Ureter (tissue), 1 donor: Measurements from ENCODE around the gene PDLIM3. TPM values are rescaled to one million over a fixed set of nuclear protein-coding genes. Genes with fewer than 3 reads are reported as not detected.
"Not testable (repeated sequence)": the region's sequence is repeated elsewhere in the genome, so short reads cannot be mapped to it uniquely, and the experiment has no call there.

Experiments
- DNase-seq: peaks from one replicate; pipeline ENCODE4 v3.0.0-alpha.2; 2020; ENCODE audit warnings: low spot score
- total RNA-seq: library from RNA; stranded (reverse); gene quantifications from one replicate; pipeline ENCODE4 v1.2.4, GENCODE V29; 2023
- donor health status: DM: yes; HTN: yes; CAD: no.

The PDLIM3 gene
- total RNA-seq, 1 donor from 2014 or later: 127 TPM

- DNase-seq: no peak
Observed at GRCh38 chr4:185554365-185555126, 19.2 kb upstream of the PDLIM3 start.

DNA sequence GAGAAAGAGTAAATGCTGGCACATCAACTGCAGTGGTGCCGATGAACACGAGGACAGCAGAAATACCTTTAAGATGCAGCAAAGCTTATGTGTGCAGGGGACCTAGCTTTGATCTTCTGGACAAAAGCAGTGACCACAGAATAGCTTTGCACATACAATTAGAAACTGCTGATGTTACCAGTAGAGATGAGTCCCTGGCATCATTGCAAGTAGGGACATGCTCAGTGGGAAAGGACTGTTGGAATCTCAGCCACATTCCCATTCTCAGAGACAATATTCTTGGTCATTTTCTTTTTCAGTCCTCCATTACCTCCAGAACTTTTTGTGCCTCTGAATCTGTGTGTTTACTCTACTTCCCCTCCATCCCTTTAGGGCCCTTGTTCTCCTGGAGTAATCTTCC, 16.9 kb upstream of the PDLIM3 start:
- no peak for DNase-seq

DNA sequence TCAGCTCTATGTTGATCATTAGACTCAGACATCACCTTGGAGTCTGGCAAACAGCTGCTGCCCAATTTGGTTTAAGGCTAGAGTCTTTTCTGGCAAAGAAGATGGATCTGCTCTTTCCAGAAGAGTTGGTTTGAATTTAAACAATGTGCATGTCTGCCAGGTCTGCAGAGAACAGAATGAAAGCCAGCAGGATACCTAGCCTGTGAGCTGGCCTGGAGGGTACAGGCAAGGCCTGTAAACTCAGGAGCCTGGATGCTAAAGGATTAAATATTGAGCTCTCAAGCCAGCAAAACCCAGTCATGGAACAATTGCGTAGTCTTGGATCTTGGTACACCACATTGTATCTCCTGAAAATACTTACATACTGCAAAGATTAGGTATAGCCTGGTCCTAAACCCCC, 15.6 kb upstream of the PDLIM3 start:
- DNase-seq: no peak

GRCh38 chr4:185549095-185549639, 13.9 kb upstream of the PDLIM3 start:
- no peak for DNase-seq

DNA sequence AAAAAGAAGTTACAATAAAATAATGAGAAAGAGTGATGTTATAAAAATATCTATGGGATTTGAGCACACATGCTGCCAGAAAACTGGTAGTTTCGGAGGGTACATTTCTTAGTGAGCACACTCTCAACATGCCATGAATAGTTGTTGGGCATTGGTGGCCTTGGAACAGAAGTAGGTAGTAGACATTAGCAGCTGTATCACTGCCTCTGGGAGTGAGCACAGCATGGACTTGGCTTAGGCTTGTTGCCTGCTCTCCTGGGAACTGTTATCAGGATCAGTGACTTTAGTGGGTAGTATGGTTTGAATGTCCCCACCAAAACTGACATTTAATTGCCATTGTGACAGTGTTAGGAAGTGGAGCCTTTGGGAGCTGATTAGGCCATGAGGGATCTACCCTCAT, 13.3 kb upstream of the PDLIM3 start:
- no peak for DNase-seq

GRCh38 chr4:185546335-185546734, 11.0 kb upstream of the PDLIM3 start:
- DNase-seq: no peak

DNA sequence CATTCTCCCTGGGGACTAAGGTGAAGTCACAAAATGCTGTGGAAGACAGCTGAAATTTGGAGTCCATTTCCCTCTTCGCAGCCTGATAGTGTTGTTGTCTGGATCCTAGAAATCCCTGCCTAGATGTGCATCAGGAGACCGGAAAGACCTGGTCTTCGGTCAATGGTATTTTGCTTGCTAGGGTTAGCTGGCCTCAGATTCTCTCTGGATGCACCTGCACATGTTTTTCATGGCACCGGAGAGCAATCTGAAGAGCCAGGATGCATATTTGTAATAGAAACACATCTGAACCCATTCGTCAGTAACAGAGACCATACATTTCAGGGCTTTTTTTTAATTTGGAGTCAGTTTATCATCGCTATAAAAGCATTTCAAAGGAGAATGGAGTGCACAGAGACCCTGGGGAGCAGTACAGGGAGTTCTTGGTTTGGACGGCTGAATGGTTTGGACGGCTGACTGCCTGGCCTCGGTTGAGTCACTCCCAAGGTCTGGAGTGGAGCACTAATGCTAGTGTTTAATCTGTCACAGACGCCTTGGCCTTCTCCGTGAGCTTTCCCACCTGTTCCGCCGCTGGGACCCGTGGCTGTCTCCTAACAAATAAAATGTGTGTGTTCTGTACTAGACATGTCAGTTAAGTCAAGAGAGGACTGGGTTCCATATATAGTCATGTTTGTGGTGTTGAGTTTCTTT, 7.5 kb upstream of the PDLIM3 start:
- DNase-seq: peak; percentile 73

- DNase-seq: peak; percentile 64
Observed at GRCh38 chr4:185541251-185541727, 6.0 kb upstream of the PDLIM3 start.

DNA sequence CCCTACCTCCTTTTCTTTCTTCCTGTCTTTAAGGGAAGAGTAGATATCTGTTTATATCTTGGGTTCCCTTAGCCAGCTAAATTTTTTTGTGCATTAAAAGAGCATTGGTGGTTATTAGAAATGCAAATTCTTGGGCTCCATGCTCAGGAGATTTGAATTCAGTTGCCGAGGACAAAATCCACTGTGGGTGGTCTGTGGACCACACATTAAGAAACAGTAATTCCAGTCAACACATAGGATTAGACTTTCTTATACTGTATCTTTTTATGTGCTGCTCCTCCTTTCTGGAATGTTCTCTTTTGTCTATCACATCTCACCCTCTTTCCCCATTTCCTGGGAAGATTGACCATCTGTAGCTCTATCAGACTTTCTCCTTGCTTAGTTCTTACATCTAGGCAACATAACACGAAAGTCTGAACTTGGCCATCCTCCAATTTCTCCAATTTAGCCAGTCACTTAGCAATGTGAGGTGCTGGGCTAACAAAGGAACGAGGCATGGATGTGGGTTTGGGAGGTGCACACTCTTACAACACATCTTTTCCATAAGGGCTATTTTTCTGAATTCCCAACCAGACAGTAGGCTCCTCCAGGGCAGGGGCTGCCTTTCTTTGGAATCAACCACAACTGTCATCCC, 5.3 kb upstream of the PDLIM3 start:
- no peak for DNase-seq

DNA sequence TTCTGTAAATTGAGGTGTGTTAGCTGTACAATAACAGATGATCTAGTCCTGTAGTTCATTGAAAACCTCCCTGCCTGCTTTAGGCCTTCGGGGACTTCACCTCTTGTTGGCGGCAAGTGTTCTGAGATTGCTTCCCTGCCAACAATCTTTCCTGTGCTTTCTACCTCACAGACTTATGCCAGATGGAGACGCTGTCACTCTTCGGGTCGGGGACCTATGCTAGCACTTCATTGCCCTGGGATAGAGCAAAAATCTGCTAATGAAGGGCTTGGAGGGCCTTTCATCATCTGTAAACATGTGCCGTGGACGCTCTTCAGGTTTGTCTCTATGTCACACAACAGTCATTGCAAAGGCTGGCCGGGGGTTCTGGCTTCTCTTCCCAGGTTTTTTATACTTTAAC, 4.7 kb upstream of the PDLIM3 start:
- no peak for DNase-seq

DNA sequence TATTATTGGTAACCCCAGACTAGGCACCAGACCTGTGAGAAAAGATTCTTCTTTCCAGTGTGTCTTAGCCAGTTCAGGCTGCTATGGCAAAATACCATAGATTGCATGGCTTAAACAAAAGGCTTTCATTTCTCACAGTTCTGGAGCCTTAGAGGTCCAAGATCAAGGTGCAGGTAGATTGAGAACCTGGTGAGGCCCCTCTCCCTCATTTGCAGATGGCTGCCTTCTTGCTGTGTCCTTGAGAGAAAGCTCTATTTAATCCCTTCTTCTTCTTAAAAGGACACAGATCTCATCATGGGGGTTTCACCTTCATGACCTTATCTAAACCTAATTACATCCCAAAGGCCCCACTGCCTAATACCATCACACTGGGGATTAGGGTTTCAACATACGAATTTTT, 3.5 kb upstream of the PDLIM3 start:
- no peak for DNase-seq

DNA sequence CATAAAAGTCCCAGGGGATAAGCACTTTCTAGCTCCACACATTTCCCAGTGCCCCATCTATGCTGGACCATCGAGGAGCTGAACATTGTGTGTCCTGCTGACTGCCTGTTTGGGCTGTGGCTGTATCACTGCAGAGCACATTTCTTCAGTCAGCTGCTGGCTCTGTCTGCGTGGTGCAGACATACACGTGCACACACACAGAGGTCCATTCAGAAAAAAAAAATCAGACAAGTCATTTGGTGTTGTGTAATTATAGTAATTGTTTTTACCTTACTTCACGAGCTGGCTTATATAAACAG, 1.1 kb upstream of the PDLIM3 start:
- DNase-seq: no peak

GRCh38 chr4:185535612-185536410, 504 bp upstream of the PDLIM3 start:
- no peak for DNase-seq

GRCh38 chr4:185534511-185534865, 819 bp downstream of the PDLIM3 start:
- no peak for DNase-seq

DNA sequence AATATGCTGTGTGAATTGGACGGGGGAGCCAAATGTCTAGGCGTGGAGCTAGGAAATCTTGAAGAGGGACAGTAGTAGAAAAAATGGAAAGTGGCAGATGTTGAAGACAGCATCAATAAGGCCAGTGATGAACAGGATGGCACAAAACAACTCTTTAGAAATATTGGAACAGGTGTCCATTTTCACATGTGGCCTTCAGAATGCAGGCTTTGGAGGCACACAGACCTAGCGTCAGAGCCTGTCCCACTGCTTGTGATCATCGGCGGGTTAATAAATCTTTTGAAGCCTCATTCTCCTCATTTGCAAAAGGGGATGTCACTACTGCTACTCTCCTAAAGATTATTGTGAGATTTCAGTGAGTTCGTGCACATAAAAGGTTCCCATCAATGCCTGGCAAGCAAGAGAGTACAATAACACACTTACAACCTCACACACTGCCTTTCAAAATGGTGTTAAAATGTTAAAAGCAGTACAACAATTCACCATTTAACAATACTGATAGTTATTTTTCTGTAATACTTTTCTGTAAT, 2.4 kb downstream of the PDLIM3 start:
- no peak for DNase-seq

- no peak for DNase-seq
Observed at GRCh38 chr4:185532293-185532692, 3.0 kb downstream of the PDLIM3 start.

- not testable (repeated sequence) for DNase-seq
Observed at GRCh38 chr4:185531654-185532053, 3.7 kb downstream of the PDLIM3 start.

GRCh38 chr4:185529413-185529812, 5.9 kb downstream of the PDLIM3 start:
- DNase-seq: no peak

DNA sequence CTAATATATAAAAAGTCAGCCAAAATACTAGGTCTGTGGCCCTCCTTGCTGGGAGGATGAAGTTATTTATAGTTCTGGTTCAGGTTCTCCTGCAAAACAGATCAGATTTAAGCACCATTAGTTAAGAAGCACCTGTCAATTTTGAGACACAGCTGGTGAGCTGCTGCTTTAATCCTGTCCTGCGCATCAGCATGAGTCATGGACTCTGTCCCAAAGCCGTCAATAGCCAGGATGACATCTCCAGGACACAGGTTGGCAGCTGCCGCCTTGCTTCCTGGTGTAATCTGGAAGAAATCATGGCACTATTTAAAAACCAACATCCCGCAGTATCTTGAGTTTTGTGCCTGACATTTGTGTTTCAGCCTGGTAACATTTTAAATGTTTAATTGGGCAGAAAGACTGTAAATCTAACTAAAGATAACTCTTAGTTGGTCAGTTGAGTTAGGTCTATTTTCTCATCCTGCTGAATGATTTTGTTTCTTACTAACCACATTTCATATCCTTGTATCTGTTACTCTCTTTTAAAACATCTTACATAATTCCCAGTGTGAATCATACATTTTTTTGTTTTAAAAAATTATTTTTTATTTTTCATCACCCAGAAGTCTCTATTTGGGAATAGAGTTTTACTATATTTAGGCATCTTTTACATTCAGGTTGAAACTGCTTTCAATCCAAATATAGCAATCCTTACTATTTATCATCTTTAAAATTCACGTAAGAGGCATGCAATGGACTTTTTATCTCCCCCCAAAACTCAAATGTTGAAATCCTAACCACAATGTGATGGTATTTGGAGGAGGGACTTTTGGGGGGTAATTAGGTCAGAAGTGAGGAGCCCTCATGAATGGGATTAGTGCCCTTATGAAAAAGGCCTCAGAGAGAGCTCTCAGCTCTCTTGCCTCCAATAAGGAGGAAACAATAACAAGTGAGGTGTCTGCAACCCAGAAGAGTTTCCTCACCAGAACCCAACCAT, 10.1 kb downstream of the PDLIM3 start:
- no peak for DNase-seq

- no peak for DNase-seq
Observed at GRCh38 chr4:185523862-185524261, 11.4 kb downstream of the PDLIM3 start.

GRCh38 chr4:185522451-185522850, 12.9 kb downstream of the PDLIM3 start:
- no peak for DNase-seq
